PC-9 (cell line): Measurements from ENCODE around the gene OR5H2. TPM values are rescaled to one million over a fixed set of nuclear protein-coding genes. Genes with fewer than 3 reads are reported as not detected.

Experiments used
- BruUV-seq: library from RNA; stranded (reverse); fragments of 400-500 nt; replicated peaks from 2 replicates; lab custom pipeline; 2021; lab: Mats Ljungman, UMichigan
- CTCF ChIA-PET: fragments of 300-600 bp; sonication (Branson Sonifier 250); formaldehyde crosslinking; loops from one replicate; lab custom pipeline; 2022; ENCODE audit warnings: antibody characterized with exemption; lab: Charles Lee
- POLR2A ChIA-PET: fragments of 300-600 bp; sonication (Branson Sonifier 250); formaldehyde crosslinking; loops from one replicate; lab custom pipeline; 2022; ENCODE audit warnings: antibody characterized with exemption; ENCODE audit not compliant: unreplicated experiment; lab: Charles Lee
- DNase-seq, 2 experiments: peaks; one replicate each; pipeline versions ENCODE4 v3.0.0 to v3.0.0-alpha.2; 2015 to 2022; ENCODE audit warnings: mixed read lengths in 1 of 2
- H2AFZ ChIP-seq: fragments of 200-600 bp; sonication (generic); 2 replicates; pipeline ENCODE4 v1.8.1; 2017; ENCODE audit warnings: antibody characterized with exemption
- H3F3A ChIP-seq: fragments of 200-600 bp; sonication (generic); 2 replicates; pipeline ENCODE4 v1.8.1; 2017; ENCODE audit warnings: antibody characterized with exemption, mild to moderate bottlenecking, low read depth; ENCODE audit not compliant: insufficient read depth
- H3K27ac ChIP-seq: fragments of 200-600 bp; sonication (generic); 2 replicates; pipeline ENCODE4 v1.6.1; 2016; ENCODE audit warnings: mixed run types
- H3K27me3 ChIP-seq: fragments of 200-600 bp; sonication (generic); 2 replicates; pipeline ENCODE4 v1.6.1; 2016; ENCODE audit warnings: low read depth, mixed run types; ENCODE audit not compliant: insufficient read depth
- H3K36me3 ChIP-seq: fragments of 200-600 bp; sonication (generic); 2 replicates; pipeline ENCODE4 v1.6.1; 2016; ENCODE audit warnings: low read depth, mixed run types
- H3K4me1 ChIP-seq: fragments of 200-600 bp; sonication (generic); replicated peaks from 2 replicates; pipeline ENCODE4 v1.6.1; 2016; ENCODE audit warnings: mixed run types; ENCODE audit not compliant: insufficient read depth
- H3K4me2 ChIP-seq: fragments of 200-600 bp; sonication (generic); 2 replicates; pipeline ENCODE4 v1.6.1; 2017; ENCODE audit warnings: mixed run types
- H3K4me3 ChIP-seq: fragments of 200-600 bp; sonication (generic); 2 replicates; pipeline ENCODE4 v1.6.1; 2016; ENCODE audit warnings: mixed run types
- H3K79me2 ChIP-seq: fragments of 200-600 bp; sonication (generic); 2 replicates; pipeline ENCODE4 v1.6.1; 2017; ENCODE audit warnings: low read depth, mixed run types
- H3K9me2 ChIP-seq: fragments of 200-600 bp; sonication (generic); 2 replicates; pipeline ENCODE4 v1.8.1; 2017; ENCODE audit warnings: mild to moderate bottlenecking; ENCODE audit not compliant: insufficient read depth
- H3K9me3 ChIP-seq: fragments of 200-600 bp; sonication (generic); 2 replicates; pipeline ENCODE4 v1.8.1; 2016; ENCODE audit warnings: low read depth; ENCODE audit not compliant: insufficient read depth
- H4K20me1 ChIP-seq: fragments of 200-600 bp; sonication (generic); 2 replicates; pipeline ENCODE4 v1.8.1; 2017; ENCODE audit not compliant: insufficient read depth
- EZH2 ChIP-seq: fragments of 200-600 bp; sonication (generic); IDR thresholded peaks from 2 replicates; pipeline ENCODE4 v1.8.0; 2017; ENCODE audit warnings: antibody characterized with exemption, low read depth
- intact Hi-C: fragments of 100-400 bp; cut with micrococcal nuclease; formaldehyde crosslinking; loops from one replicate; pipeline ENCODE4 v1.10.0; 2022; ENCODE audit not compliant: unreplicated experiment
- total RNA-seq: library from RNA; stranded (reverse); gene quantifications from 2 replicates; pipeline ENCODE4 v1.2.3, GENCODE V29; 2021
- TF ChIP-seq, protein P1 (sequence below): fragments of 200-600 bp; sonication (generic); conservative IDR thresholded peaks from 2 replicates; pipeline ENCODE4 v1.6.1; 2017; ENCODE audit warnings: mixed run types, antibody characterized with exemption, mild to moderate bottlenecking, moderate library complexity

OR5H2 gene
- total RNA-seq, 1 experiment from 2014 or later, result not detected

DNA sequence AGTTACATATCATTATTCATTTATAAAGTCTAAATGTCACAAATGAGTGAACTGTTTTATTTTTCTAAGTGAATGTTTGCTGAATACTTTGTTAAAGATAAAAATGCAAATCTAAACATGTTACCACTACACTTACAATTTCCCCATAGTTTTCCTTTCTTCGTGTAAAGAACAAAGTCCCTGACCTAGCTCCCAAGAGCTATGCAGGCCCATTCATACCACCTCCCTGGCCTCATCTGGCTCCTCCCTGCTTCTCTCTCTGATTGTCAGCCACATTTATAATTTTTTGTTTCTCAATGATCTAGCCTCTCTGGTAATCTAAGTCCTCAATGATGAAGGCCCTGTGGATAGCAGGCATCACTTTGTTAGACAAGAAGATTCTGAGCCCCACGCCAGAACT lies 40.4 kb downstream of the OR5H2 start:
- no peak for DNase-seq
- Histone ChIP-seq H3K4me1 (no peaks in the 10 kb centered on the region), H3K4me3 (no peak overlapping the region), H3K79me2 (no peaks in the 10 kb centered on the region), H3K4me2 (no peak overlapping the region), H3K36me3 (no peaks in the 10 kb centered on the region), H3K27me3 (no peaks in the 10 kb centered on the region), H3F3A (no peaks in the 10 kb centered on the region), H2AFZ (no peak overlapping the region), H3K27ac (no peak overlapping the region), H3K9me2 (no peaks in the 10 kb centered on the region), H3K9me3 (no peaks in the 10 kb centered on the region), H4K20me1 (no peaks in the 10 kb centered on the region)
- CTCF ChIA-PET, result no interaction called here
- TF ChIP-seq, protein P1, sequence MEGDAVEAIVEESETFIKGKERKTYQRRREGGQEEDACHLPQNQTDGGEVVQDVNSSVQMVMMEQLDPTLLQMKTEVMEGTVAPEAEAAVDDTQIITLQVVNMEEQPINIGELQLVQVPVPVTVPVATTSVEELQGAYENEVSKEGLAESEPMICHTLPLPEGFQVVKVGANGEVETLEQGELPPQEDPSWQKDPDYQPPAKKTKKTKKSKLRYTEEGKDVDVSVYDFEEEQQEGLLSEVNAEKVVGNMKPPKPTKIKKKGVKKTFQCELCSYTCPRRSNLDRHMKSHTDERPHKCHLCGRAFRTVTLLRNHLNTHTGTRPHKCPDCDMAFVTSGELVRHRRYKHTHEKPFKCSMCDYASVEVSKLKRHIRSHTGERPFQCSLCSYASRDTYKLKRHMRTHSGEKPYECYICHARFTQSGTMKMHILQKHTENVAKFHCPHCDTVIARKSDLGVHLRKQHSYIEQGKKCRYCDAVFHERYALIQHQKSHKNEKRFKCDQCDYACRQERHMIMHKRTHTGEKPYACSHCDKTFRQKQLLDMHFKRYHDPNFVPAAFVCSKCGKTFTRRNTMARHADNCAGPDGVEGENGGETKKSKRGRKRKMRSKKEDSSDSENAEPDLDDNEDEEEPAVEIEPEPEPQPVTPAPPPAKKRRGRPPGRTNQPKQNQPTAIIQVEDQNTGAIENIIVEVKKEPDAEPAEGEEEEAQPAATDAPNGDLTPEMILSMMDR, result no peak
- TF ChIP-seq EZH2, result no peak
- POLR2A ChIA-PET, result no interaction called here
- intact Hi-C loops, result loop anchor here (10.0 kb wide), 1 partner anchor 528 kb away; no protein-coding TSS in a partner anchor
- no TSS peak for BruUV-seq

DNA sequence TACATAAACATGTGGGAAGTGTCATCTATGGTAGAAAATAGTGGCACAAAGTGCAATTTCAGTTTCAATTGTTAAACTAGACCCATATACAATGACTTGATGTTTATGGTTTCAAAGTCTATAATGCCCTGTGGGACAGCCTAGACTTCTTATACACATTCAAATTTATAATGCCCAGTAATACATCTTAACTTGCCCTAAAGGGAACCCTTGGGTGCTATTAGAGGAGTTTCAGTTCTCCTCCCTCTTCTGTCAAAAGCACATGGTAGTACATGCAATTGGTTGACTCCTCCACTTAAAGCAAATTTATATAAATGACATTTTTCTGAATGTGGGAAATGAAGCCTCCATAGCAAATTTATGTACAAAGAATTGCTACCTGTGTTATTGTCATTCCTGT lies 41.1 kb downstream of the OR5H2 start:
- POLR2A ChIA-PET, result no interaction called here
- BruUV-seq, result no TSS peak
- no peak for DNase-seq
- no peaks in the 10 kb centered on the region for H3K79me2 ChIP-seq
- CTCF ChIA-PET, result no interaction called here
- no peaks in the 10 kb centered on the region for H3K36me3 ChIP-seq
- no peaks in the 10 kb centered on the region for H3F3A ChIP-seq
- H3K27ac ChIP-seq, result no peak overlapping the region
- no peaks in the 10 kb centered on the region for H3K4me1 ChIP-seq
- no peak overlapping the region for H3K4me3 ChIP-seq
- H4K20me1 ChIP-seq, result no peaks in the 10 kb centered on the region
- intact Hi-C loops, result loop anchor here (10.0 kb wide), 1 partner anchor 529 kb away; no protein-coding TSS in a partner anchor
- H3K27me3 ChIP-seq, result no peaks in the 10 kb centered on the region
- TF ChIP-seq, protein P1, result no peak
- TF ChIP-seq EZH2, result no peak
- no peaks in the 10 kb centered on the region for H3K9me2 ChIP-seq
- 0 out of 2 replicates have a peak overlapping the region, but pooled peaks have one; percentile 0 for H2AFZ ChIP-seq
- H3K9me3 ChIP-seq, result no peaks in the 10 kb centered on the region
- H3K4me2 ChIP-seq, result no peak overlapping the region

DNA sequence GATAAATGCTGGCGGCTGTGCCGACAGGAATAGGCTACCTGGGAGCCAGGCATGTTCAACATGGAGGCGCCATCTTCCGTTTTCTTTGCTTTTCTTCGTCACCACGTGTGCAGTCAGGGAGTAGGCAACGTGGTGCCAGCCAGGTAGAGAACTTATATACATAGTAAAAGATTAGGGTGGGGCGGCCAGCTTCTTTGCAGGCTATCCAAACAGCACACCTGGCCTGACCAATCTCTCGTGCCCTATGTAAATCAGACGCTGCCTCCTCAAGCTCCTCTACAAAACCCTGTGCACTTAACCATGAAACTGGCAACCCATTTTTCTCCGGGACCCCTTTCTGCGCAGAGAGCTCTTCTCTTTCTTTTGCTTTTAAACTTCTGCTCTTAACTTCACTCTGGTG lies 42.8 kb downstream of the OR5H2 start:
- no peak overlapping the region for H3K27ac ChIP-seq
- no peaks in the 10 kb centered on the region for H3F3A ChIP-seq
- no peaks in the 10 kb centered on the region for H3K36me3 ChIP-seq
- no peaks in the 10 kb centered on the region for H3K9me2 ChIP-seq
- DNase-seq, result peak in 1 of 2 experiments; percentile 38
- H4K20me1 ChIP-seq, result no peaks in the 10 kb centered on the region
- H3K4me3 ChIP-seq, result no peak overlapping the region
- no peak for TF ChIP-seq EZH2
- TF ChIP-seq, protein P1, result no peak
- H3K4me2 ChIP-seq, result no peak overlapping the region
- H2AFZ ChIP-seq, result no peak overlapping the region
- H3K79me2 ChIP-seq, result no peaks in the 10 kb centered on the region
- H3K4me1 ChIP-seq, result no peaks in the 10 kb centered on the region
- BruUV-seq, result no TSS peak
- intact Hi-C loops, result loop anchor here (10.0 kb wide), 1 partner anchor 530 kb away; no protein-coding TSS in a partner anchor
- CTCF ChIA-PET, result interaction anchor here (0.6 kb wide), 1 partner anchor 138 kb away, joined by 4 read pairs; no protein-coding TSS in a partner anchor
- H3K9me3 ChIP-seq, result no peaks in the 10 kb centered on the region
- no peaks in the 10 kb centered on the region for H3K27me3 ChIP-seq
- POLR2A ChIA-PET, result no interaction called here
